ENCODE results near the gene MEOX2. TPM values are rescaled to one million over a fixed set of nuclear protein-coding genes. Genes with fewer than 3 reads are reported as not detected.

The MEOX2 gene
- total and polyA plus RNA-seq, 2 of the 8 experiments (the other 6 are each of a cell fraction or from before 2014, with no cell fraction given): 0.05 to 0.19 TPM

DNA sequence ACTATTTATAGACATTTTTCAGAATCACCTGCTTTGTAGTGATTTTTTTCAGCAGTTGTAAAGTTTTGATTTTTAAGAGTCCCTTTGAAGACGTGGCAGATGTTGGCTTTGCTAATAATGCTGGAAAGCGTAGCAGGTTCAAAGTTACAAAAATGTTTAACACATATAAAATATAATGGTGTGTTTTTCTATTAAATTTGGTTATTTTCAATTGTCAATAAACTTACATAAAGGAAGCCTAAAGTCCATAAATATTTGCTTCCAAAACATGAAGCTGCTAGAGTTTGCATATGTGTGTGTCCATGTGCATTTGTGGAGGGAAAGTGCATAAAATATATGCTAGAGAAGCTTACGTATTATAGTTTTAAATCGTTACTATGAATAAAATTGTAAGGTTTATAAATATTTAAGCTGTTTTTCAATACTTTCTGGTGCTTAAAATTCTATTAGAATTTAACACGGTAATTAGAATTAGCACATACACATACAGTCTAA, 3.7 kb downstream of the MEOX2 start:
- no peak overlapping the region for H2BK12ac ChIP-seq (ENCODE audit: low read depth, low read length)
- H2BK15ac ChIP-seq (ENCODE audit: low read length): no peak overlapping the region
- no peak overlapping the region for H2AFZ ChIP-seq (ENCODE audit: low read length)
- FAIRE-seq (no peak), DNase-seq (ENCODE audit: low read depth in 1 of 2, low spot score in 2 of 2) (no peak)
- no peak overlapping the region for H4K91ac ChIP-seq (replicated peaks; ENCODE audit: insufficient read length, low read length)
- peaks cover 18 to 37% (median 33%) of the 10 kb centered on the region in 4 experiments for H3K27me3 ChIP-seq (replicated peaks in 1 of 4; ENCODE audit: control insufficient read depth in 3 of 4, extremely low read depth in 1 of 4, insufficient read depth in 3 of 4, low read length in 3 of 4)
- H3K23me2 ChIP-seq (ENCODE audit: low read depth, low read length): peaks cover 18% of the 10 kb centered on the region; the same call in 1 of the 2 replicates
- no peaks in the 10 kb centered on the region for H3K79me1 ChIP-seq (ENCODE audit: low read depth, low read length)
- H3K79me2 ChIP-seq (ENCODE audit: control insufficient read depth in 1 of 2, insufficient read depth in 2 of 2, low read length in 2 of 2): no peaks in the 10 kb centered on the region
- no peak overlapping the region for H3K23ac ChIP-seq (ENCODE audit: insufficient read length)
- H4K20me1 ChIP-seq (replicated peaks in 1 of 2; ENCODE audit: control insufficient read depth in 1 of 2, insufficient read depth in 2 of 2, low read length in 2 of 2): peaks cover 0 to 1% of the 10 kb centered on the region in 2 experiments
- no peak overlapping the region for H2BK120ac ChIP-seq (replicated peaks; ENCODE audit: low read depth, low read length)
- peaks cover 0 to 17% (median 9%) of the 10 kb centered on the region in 4 experiments; a peak in 6 of 7 replicates for H3K4me1 ChIP-seq (replicated peaks in 1 of 4; ENCODE audit: control insufficient read depth in 3 of 4, insufficient read depth in 4 of 4, low read length in 3 of 4)
- H2AK5ac ChIP-seq (ENCODE audit: low read depth, low read length): no peak overlapping the region
- H3K9me3 ChIP-seq (ENCODE audit: insufficient read depth in 2 of 2, low read depth in 1 of 2, low read length in 1 of 2): no peaks in the 10 kb centered on the region
- no peak overlapping the region for H3K18ac ChIP-seq (ENCODE audit: extremely low read depth, low read length)
- H3K36me3 ChIP-seq (ENCODE audit: control insufficient read depth in 2 of 4, insufficient read depth in 4 of 4, low read length in 3 of 4): no peaks in the 10 kb centered on the region
- H3K27ac ChIP-seq (ENCODE audit: low read depth, low read length): no peak overlapping the region
- no peak overlapping the region for H3K9ac ChIP-seq (replicated peaks in 1 of 4; ENCODE audit: extremely low read depth in 1 of 4, low read depth in 3 of 4, low read length in 3 of 4)
- H2BK5ac ChIP-seq (ENCODE audit: low read depth, low read length): no peak overlapping the region
- ChIA-PET POLR2A (ENCODE audit: partially characterized antibody) (no interaction called here), CTCF (ENCODE audit: partially characterized antibody) (interaction anchor here (0.6 to 1.8 kb wide), 2 partner anchors 38 to 666 kb away, joined by 5 read pairs; no protein-coding TSS in a partner anchor)
- H4K8ac ChIP-seq (ENCODE audit: extremely low read depth, insufficient read depth, low read length): no peak overlapping the region
- no peak for TF ChIP-seq FOSL1 (IDR thresholded peaks at IDR 0.05; ENCODE audit: insufficient read depth, low read depth, low read length)
- no peak for TF ChIP-seq CTBP2 (IDR thresholded peaks at IDR 0.05; ENCODE audit: borderline replicate concordance, insufficient read depth, insufficient read length, low read length)
- TF ChIP-seq GTF2F1 (IDR thresholded peaks at IDR 0.05; ENCODE audit: borderline replicate concordance, low read depth, low read length): no peak
- no peak for TF ChIP-seq USF2 (IDR thresholded peaks at IDR 0.05; ENCODE audit: low read length)
- no peak for TF ChIP-seq POU5F1 (IDR thresholded peaks at IDR 0.05; ENCODE audit: low read depth, low read length)
- TF ChIP-seq CREB1 (IDR thresholded peaks at IDR 0.05): no peak
- TF ChIP-seq SIN3A (conservative IDR thresholded peaks at IDR 0.05 in 1 of 2, IDR thresholded peaks at IDR 0.05 in 1 of 2; ENCODE audit: low read depth in 1 of 2, low read length in 2 of 2): no peak
- TF ChIP-seq SIRT6 (IDR thresholded peaks at IDR 0.05; ENCODE audit: low read length): no peak
- no peak for TF ChIP-seq NRF1 (IDR thresholded peaks at IDR 0.05; ENCODE audit: low read depth, low read length)
- TF ChIP-seq HDAC2 (IDR thresholded peaks at IDR 0.05; ENCODE audit: borderline replicate concordance in 1 of 2, low read depth in 2 of 2, low read length in 2 of 2): no peak
- no peak for TF ChIP-seq MAFK (IDR thresholded peaks at IDR 0.05; ENCODE audit: low read depth, low read length)
- no peak overlapping the region for H3K4me3 ChIP-seq (ENCODE audit: extremely low read depth in 1 of 4, insufficient read depth in 2 of 4, low read depth in 3 of 4, low read length in 4 of 4)
- no peak overlapping the region for H2BK20ac ChIP-seq (ENCODE audit: low read length)
- H3K56ac ChIP-seq (replicated peaks; ENCODE audit: insufficient read length, low read depth, low read length): no peak overlapping the region
- no peak overlapping the region for H3K4ac ChIP-seq (replicated peaks; ENCODE audit: insufficient read length, low read depth, low read length)
- WGBS, 2 experiments (ENCODE audit: extremely low coverage in 1 of 2, insufficient coverage in 1 of 2, insufficient read length in 1 of 2, insufficient replicate concordance in 2 of 2, low coverage in 1 of 2, low lambda C conversion rate in 2 of 2, missing lambda C conversion rate in 1 of 2): 76% methylated on average over 5 of the region's 5 CpGs; no CpG with 5 or more reads in 1 of the 2 experiments
- no peak overlapping the region for H3K4me2 ChIP-seq (ENCODE audit: insufficient read depth in 1 of 2, low read depth in 2 of 2, low read length in 2 of 2)
- no peak overlapping the region for H3K14ac ChIP-seq (ENCODE audit: insufficient read length)
- H4K5ac ChIP-seq (ENCODE audit: insufficient read length, low read depth, low read length): no peak overlapping the region

Data from H1 (cell line).